HG03196 (cell line): ENCODE measurements around the gene RNF183.
"Not testable (repeated sequence)": the region's sequence is repeated elsewhere in the genome, so short reads cannot be mapped to it uniquely, and the experiment has no call there.

ENCODE experiments used
- ATAC-seq: cut with Tn5 transposase; IDR thresholded peaks from one replicate; pipeline ENCODE4 v1.9.1; 2021; ENCODE audit not compliant: unreplicated experiment

Gene RNF183

DNA sequence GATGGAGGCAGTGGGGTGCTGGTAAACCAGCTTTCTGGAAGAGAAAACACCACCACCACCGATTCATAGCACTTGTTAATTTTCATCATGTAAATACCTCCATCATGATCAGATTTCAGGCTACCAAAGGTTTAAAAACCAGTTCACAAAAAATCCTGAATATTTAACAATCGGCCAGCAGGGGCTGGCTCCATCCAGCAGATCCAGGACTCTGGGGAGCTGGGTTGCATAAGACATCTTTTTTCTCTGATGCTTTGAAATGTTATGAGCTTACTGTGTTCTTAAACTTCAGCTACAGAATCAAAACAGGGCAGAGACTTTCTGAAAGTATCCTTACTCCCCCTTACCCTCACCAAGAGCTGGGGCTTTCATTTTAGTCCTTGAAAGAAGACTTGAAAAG is 14.6 kb upstream of the RNF183 start:
- no peak for ATAC-seq

GRCh38 chr9:113316030-113316429 is 12.9 kb upstream of the RNF183 start:
- ATAC-seq = no peak

- no peak for ATAC-seq
Measured at GRCh38 chr9:113315231-113315630, 12.1 kb upstream of the RNF183 start.

- no peak for ATAC-seq
Measured at GRCh38 chr9:113313261-113313660, 10.1 kb upstream of the RNF183 start.

- ATAC-seq = no peak
Measured at GRCh38 chr9:113311961-113312360, 8.8 kb upstream of the RNF183 start.

DNA sequence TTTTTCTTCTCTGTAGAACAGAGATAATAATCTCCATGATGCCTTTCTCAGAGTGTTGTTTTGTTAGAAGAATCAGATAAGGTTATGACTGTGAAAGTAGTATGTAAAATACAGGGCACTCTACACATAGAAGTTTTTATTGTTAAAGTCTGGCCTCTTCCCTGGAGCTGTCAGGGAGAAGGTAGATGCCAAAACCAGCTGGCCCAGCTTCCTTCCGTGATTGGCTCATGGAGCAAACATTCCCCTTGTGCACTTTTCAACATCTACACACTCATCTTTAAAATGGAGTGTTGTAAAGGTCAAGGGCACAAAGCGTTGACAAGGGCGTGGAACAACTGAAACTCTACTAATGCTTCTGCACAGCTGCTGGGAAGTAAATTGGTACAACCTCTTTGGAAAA is 7.4 kb upstream of the RNF183 start:
- ATAC-seq = no peak

GRCh38 chr9:113309204-113309813 is 6.1 kb upstream of the RNF183 start:
- no peak for ATAC-seq

DNA sequence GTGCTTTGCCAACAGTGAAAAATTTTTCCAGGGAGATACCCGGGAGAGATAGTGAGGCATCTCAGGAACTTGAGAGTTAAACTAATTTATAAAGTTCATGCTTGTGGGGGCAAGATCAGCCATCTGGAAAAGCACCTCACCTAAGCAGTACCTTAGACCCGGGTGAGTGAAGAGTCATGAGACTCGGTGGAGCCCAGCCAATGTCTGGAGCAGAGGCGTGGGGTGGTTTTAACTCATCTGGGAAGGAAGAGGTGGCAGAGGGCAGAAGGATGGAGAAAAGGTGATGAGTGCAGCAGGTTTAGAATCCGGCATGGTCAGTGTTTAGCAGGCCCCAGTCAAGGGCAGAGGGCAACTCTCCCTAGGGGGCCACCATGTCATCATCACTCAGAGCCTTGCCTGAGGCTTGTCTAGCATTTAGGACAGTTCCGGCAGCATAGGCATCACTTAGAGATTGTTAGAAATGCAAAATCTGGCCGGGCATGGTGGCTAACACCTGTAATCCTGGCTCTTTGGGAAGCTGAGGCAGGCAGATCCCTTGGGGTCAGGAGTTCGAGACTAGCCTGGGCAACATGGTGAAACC is 4.3 kb upstream of the RNF183 start:
- no peak for ATAC-seq

GRCh38 chr9:113306566-113306965 is 3.4 kb upstream of the RNF183 start:
- no peak for ATAC-seq

GRCh38 chr9:113301548-113301947 is 1.6 kb downstream of the RNF183 start:
- no peak for ATAC-seq

- ATAC-seq = no peak
Measured at GRCh38 chr9:113299800-113300292, 3.3 kb downstream of the RNF183 start.

- no peak for ATAC-seq
Measured at GRCh38 chr9:113298924-113299770, 4.0 kb downstream of the RNF183 start.

GRCh38 chr9:113298311-113298710 is 4.9 kb downstream of the RNF183 start:
- ATAC-seq = no peak

- ATAC-seq = no peak
Measured at GRCh38 chr9:113296796-113297558, 6.2 kb downstream of the RNF183 start.

- ATAC-seq = not testable (repeated sequence)
Measured at GRCh38 chr9:113296247-113296646, 6.9 kb downstream of the RNF183 start.

GRCh38 chr9:113293285-113293878 is 9.8 kb downstream of the RNF183 start:
- ATAC-seq = no peak

DNA sequence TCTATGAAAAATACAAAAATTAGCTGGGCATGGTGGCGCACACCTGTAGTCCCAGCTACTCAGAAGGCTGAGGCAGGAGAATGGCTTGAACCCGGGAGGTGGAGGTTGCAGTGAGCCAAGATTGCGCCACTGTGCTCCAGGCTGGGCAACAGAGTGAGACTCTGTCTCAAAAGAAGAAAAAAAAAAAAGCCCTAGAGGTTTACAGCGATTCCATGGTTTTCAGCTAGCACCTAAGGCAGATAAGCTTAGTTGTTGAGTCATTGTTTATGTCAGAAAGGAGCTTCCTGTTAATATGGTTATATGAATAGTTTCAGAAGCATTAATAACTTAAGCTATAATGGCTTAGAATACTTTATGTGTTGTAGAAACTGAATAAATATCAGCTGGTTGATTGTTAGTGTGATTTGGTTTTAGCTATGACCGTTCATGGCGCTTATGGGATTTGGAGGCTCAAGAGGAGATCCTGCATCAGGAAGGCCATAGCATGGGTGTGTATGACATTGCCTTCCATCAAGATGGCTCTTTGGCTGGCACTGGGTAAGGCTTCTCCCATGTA is 13.0 kb downstream of the RNF183 start:
- no peak for ATAC-seq

GRCh38 chr9:113289091-113289490 is 14.1 kb downstream of the RNF183 start:
- ATAC-seq = no peak

DNA sequence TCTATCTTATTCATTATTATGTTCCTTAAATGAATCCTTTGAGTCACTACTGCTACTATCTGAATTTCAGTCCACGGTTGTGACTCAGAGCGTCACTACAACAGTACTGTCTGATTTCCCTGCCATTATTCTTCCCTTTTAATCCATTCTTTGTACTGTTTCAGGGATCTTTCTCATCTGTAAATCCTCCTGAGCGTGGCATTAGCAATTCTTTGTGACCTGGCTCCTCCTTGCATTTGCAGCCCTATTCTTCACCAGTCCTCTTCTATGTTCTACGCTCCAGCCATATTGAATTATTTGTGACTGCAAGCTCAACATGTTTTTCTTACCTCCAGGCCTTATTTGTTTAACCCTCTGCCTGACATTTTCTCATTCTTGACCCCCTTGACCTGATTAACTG is 21.8 kb downstream of the RNF183 start:
- no peak for ATAC-seq

DNA sequence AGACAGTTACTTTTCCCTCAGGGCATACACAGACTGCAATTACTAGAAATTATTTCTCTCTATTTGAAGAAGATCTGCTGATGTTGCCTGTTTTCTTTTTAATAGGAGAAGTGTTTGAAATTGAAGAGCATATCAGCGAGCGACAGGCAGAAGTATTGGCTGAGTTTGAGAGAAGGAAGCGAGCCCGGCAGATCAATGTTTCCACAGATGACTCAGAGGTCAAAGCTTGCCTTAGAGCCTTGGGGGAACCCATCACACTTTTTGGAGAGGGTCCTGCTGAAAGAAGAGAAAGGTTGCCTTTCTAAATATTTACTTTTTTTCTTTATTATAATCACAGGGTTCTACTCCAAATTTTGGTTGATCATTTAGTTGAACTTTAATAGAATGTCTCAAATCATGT is 24.3 kb downstream of the RNF183 start:
- no peak for ATAC-seq
